ENCODE results near the gene EFTUD2.

The EFTUD2 gene

DNA sequence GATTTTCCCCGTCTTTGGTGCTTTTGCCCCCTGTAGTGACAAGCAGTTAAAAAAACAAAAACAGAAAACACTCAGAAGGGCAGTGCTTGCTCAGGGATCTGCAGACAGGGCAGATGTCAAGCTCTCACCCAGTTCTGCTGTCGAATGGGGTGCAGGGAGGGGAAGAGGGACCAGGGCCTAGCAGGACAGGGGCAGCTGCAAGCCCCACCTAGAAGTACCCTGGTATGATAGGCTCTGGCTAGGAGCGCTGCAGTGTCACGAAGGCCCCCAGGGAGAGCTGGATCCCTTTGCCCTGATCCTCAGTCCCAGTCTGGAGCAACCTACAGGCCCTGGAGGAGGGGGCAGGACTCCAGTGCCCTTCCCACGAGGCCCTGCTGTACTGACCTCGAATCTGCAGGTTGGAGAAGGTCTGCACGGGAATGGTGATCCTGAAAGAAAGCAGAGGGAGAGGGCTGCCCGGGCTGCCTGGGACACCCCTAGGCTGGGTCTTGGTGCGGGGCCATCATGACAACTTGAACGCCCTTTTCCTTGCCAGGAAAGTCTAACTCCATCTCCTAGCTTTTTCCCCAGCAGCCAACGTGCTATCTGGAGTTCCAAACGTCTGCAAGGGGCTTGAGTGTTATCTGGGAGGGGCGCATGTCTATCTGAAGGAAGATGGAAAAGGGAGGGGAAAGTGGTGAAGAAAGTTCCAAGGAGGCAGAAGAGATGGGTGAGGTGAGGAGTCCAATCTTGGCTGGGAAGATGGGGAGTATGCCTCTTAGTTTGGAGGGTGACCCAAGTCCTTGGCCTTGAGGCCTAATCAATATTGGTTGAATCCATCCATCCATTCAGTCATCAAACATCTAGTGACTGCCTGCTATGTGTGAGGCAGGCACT lies 11.2 kb upstream of the EFTUD2 start:
- no peak for DNase-seq (ENCODE audit: low read depth)

DNA sequence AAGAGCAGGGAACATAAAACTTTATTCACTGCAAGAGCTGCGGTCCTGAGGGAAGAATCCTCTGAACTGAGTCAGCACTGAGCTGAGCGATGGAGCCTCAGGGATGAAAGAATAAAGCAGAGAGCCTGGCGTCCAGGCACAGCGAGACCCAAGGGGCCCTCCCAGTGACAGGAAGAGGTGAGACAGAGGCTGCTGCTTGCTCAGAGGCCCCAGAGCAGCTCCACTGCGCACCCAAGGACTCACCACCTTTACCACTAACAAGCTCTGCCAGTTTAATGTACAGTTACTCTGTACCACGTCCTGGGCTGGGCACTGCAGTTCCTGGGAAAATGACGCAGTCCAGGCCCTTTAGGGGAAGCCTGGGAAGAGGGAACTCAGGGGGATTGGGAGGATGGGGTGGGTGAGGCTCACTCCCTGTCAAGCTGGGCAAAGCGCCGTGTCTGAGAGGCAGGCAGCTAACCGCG lies 10.5 kb upstream of the EFTUD2 start:
- DNase-seq (ENCODE audit: low read depth) = no peak

DNA sequence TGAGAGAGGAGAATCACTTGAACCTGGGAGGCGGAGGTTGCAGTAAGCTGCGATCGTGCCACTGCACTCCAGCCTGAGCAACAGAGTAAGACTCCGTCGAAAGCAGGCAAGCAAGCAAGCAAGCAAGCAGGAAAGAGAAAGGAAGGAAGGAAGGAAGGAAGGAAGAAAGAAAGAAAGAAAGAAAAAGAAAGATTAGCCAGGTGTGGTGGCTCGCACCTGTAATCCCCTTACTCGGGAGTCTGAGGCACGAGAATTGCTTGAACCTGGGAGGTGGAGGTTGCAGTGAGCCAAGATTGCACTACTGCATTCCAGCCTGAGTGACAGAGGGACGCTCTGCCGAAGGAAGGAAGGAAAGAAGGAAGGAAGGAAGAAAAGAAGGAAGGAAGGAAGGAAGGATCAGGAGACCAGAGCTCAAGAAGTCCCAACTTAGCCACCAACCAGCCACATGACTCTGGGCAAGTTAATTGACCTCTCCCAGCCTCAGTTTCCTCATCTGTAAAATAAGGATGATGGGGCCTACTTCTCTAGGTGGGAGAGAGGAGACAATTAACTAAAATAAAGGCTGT lies 9.6 kb upstream of the EFTUD2 start:
- DNase-seq (ENCODE audit: low read depth) = no peak

DNA sequence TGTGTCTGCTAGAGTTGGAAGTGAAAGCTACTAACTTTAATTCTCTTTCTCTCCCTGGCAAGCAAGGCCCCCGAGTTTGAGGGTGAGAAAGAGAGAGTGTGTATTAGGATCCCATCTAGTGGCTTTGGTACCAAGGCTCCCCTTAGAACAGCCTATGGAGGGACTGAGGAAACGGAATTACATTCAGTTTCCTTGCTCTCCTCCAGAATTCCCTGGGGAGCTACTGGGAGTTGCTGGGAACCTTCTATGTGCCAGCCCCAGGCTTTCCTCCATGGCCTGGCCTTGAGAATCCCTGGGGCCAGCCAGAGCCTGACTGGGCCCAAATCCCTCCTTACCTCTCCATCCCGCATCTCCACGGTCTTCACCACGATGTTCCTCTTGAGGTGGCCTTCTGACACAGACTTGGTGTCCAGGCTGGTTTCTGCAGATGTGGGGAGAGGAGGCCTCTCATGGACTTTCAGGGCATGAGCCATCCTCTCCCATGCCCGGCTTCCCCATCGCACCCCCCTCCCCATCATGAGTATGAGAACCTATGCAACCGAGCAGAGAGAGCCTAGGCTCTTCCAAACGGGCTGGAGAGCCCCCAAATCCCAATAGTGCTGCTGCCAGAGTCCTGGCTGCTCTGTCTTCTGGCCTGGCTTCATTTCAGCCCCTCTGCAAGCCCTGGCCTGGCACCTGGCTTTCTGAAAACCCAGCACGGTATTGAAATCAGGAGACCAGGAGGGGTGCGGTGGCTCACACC lies 8.7 kb upstream of the EFTUD2 start:
- no peak for DNase-seq (ENCODE audit: low read depth)

DNA sequence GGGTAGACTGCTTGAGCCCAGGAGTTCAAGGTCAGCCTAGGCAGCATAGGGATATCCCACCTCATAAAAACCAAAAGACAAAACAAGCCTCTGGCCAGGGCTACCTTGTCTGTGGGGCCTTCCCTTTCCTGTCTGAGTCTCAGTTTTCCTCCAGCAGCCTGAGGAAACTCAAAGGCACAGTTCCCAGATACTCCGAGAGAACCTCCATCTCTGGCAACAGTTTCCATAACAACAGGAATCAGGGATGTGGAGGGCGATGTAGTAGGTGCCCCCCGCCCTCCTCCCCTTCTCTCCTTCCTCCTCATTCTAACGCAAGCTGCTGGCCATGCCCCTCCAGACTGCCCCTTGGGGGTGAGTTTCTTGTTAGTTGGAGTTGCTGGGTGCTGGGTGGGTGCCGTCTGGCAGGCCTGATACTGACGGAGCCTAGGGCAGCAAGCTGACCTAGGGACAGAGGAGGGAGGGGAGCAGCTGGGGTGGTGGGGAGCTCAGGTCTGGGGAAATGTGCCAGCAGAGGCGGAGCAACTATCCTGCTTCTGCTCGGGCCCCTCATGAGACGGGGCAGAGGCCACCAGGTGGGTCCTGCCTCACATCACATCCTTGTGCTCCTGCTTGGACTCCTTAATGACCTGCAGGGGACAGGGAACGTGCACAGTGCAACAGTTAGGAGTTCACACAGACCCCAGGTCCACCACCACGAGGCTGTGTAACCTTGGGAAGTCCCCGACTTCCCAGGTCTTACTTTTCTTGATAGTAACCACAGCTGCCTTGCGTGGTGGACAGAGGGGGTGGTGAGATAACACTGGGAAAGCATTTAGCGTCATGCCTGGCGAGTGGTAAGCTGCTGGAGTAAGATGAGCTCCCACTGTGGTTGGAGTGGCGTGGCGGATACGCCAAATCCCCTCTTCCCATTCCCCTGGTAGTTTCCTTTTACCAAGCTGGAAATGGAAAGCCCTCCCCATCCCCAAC lies 7.8 kb upstream of the EFTUD2 start:
- no peak for DNase-seq (ENCODE audit: low read depth)

DNA sequence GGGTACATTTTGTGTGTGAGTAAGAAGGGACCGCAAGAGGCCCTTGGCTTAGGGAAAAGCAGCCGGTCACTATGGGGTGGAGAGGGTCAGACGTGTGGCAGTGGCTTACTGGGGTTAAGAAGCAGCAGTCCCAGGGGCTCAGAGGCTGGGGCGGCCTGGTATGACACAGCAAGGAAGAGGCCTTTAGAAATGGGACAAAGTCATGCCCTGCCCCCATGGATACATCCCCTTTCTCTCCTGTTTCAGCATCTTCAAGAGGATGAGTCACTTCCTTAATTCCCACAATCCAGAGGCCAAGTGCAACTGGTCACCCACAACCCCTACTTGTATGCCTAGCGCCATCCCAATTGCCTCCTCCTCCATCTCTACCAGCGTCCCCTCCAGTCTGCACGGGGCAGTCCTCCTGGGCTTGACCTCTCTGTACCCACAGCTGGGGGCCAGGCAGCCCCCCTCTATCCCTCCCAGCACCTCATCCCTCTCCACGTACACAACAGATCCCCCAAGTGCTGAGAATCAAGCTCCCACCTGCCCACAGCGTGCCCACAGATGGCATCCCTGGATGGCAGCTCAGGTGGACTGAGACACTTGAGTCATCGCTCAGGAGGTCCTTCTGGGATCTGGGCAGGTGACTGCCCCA lies 6.9 kb upstream of the EFTUD2 start:
- DNase-seq (ENCODE audit: low read depth) = no peak

DNA sequence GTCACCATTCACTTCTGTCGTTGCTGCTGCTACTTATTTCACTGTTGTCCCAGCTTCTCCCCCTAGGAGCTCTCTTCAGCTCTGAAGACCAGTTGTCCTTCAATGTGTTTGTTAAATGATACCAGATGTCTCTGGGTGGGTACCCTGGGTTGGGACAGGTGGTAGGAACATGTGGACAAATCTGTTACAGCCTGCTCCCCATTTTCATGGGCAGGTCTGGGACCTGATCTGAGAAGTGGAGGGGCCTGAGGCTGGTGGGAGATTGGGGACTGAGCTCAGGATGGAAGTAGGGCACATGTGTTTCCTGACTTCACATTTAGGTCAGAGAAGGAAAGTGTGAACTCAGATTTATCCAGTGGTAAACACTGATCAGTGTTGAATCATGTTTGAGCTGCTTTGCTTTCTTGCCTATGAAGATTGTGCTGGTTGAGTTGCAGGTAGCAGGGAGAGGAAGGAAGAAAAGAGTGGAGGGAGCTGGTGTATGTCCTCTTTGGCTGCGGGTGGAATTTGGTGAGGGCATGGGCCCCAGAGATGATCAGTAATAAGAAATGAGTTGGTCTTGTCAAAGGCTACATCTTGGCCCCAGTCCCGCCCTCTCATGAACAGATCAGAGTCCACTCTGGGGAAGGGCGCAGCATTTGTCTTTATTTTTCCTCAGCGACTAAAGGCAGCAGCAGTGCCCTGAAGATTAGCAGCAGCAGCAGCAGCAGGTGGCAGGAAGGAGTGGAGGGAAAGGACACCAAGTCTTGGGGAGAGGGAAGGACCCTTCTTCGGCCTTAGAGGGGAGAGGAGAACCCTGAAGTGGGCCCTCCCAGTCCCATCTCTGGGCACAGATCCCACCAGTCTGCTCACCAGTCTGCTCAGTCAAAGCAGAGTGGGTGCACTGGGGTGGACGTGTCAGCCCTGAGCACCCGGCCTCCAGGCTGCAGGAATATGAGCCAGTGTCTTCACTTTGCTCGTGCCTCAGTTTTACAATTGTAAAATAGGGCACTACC lies 6.1 kb upstream of the EFTUD2 start:
- DNase-seq (ENCODE audit: low read depth) = no peak

DNA sequence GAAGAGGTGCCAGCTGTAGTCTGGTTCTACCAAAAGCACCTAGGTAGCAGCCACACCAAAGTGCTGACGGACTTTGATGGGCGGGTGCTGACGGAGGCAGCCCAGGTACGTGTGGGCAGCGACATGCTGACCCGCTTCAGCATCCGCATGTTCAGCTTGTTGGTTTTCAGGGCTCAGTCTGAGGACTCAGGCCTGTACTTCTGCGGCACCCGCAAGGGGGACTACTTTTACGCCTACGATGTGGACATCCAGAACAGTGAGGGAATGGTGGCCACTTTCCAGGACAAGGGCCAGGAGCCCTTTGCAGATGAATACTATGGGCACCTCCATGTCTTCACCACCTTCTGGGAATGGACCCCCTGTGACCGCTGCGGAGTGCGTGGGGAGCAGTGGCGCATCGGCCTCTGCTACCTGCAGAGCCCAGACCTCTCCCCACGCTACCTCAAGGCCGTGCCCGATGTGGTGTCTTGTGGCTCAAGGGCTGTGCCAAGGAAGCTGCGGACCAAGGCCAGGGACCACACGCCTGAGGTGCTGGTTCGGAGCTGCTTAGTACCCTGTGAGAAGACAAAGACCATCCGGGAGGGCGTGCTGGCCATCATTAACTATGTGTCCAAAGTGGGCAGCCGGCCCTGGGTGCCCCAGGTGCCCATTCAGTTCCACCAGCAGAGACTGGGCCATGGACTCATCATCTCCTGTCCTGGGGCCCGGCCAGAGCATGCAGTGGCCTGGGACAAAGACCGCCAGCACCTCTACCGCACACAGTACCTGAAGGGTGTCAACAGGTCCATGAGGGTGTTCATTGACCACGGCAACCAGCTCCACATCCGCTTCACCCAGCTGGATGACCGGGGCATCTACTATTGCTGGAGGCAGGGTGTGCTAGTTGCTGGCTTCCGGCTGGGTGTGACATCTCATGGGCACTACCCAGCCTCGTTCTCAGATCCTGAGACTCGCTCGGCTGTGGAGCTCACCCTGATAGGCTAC lies 5.0 kb upstream of the EFTUD2 start:
- no peak for DNase-seq (ENCODE audit: low read depth)

DNA sequence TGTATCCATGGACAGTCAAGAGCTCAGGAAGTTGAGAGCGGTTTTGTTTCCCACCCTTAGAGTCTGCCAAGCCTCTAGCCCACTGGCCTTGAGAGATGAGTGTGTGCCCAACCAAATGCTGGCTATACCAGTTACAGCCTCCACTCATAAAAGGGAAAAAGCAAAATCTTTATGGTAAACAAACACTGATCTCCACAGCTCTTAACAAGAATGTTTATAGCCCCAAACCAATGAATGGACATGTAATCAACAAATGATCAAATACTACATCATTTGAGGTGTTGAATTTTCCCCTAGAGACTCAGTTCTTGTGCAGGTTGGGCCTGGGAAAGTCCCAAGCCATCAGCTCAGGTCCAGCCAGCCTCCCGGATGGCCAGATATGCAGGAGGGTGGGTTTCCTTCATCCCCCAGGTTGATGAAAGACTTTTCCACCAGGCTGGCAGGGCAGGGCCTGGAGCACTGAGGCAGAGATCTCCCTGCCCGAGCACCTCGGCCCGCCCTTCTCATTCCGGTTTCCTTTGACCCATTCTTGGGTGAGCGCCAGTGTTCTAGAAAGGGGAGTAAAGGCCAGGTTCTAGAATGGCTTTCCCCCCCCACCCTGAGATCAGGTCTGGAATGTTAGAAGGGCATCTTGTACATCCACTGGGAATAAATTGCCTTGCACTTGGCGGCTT lies 3.9 kb upstream of the EFTUD2 start:
- DNase-seq (ENCODE audit: low read depth) = no peak

DNA sequence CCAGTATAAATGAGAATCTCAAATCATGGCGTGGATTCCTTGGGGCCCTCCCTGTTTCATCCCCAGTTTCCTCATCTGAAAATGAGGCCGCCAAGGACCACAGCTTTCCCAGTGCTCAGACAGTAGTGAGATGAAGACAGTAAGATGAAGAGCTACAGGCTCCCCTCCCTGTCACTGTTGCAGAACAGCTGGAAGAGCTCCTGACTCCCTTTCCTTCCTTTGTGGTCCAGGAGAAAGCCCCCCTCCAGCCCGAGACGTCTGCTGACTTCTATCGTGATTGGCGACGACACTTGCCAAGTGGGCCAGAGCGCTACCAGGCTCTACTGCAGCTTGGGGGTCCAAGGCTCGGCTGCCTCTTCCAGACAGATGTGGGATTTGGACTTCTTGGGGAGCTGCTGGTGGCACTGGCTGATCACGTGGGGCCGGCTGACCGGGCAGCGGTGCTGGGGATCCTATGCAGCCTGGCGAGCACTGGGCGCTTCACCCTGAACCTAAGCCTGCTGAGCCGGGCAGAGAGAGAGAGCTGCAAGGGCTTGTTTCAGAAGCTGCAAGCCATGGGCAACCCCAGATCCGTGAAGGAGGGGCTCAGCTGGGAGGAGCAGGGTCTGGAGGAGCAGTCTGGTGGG lies 3.0 kb upstream of the EFTUD2 start:
- DNase-seq (ENCODE audit: low read depth) = no peak

DNA sequence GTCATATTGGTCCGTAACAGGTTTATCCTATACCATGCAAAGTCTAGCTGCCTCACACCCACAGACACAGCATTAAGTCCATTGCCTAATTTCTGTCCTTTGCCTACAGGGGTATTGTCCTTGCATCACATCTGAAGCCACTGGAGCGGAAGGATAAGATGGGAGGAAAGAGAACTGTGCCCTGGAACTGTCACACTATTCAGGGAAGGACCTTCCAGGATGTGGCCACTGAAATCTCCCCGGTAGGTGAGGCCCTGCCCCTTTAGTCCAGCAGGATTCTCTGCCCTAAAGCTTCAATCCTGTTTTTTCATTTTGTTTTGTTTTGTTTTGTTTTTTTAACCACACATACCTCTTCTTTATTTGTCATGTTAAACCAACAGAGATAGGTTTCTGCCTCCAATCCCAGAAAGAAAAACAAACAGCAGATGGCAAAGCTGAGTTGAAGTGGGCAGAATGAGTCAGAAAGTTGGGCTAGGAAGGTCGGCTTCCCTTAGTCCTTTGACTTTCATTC lies 2.2 kb upstream of the EFTUD2 start:
- DNase-seq (ENCODE audit: low read depth) = no peak

DNA sequence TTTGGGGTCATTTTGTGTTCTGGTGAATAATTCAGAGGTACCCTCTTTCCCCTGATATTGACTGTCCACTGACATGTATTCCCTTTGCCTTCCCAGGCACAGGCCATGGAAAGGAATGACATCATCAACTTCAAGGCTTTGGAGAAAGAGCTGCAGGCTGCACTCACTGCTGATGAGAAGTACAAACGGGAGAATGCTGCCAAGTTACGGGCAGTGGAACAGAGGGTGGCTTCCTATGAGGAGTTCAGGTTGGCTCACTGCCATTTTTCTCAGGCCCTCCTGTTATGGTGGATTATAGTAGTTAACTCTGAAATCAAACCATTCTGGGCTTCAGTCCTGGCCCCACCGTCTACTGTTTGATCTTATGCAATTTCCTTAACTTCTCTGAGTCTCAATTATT lies 1.6 kb upstream of the EFTUD2 start:
- DNase-seq (ENCODE audit: low read depth) = no peak

DNA sequence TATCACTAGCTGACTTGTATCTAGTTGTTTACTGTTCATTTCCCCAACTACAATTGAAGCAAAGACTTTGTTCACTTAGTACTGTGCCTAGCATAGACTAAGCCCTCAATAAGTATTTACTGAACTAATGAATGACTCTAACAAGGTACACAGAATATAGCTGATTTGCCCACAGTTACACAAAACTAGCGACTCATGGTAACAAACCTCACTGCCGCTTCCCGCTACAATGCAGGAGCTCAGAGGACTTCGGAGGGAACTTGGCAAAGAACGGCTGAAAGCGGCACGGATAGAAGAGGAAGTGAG lies 524 bp downstream of the EFTUD2 start:
- no peak for DNase-seq (ENCODE audit: low read depth)

DNA sequence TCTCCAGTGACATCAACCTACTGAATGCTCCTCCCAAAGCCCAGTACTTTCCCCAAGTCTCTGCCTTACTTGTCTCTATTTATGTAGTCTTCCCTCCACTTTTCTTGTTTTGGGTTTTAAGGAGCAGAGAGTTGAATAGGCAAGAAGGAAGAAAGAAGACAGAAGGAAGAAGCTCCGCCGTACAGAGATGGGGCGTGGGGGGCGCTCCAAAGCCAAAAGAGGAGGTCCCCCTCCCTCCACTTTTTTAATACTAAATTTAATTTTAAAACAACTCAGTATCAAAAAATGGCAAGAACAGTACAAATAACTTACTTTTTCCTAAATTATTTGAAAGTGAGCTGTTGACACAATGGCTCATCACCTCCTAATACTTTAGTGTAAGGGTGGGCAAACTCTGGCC lies 4.6 kb downstream of the EFTUD2 start:
- DNase-seq (ENCODE audit: low read depth) = no peak

DNA sequence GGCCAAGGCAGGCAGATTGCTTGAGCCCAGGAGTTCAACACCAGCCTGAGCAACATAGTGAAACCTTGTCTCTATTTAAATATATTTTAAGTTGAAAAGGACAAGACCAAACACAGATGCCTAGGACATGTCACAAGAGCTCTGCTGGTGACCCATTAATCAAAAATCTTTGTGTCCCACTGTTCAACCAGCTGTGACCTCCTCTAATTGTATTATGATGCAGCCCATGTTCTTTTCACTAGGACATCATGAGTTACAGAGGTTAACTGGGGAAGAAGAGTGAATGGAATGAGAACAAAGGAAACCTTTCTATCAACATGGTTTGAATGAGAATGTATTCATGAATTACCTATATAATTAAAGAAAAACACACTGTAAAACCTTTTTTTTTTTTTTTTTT lies 7.0 kb downstream of the EFTUD2 start:
- no peak for DNase-seq (ENCODE audit: low read depth)

DNA sequence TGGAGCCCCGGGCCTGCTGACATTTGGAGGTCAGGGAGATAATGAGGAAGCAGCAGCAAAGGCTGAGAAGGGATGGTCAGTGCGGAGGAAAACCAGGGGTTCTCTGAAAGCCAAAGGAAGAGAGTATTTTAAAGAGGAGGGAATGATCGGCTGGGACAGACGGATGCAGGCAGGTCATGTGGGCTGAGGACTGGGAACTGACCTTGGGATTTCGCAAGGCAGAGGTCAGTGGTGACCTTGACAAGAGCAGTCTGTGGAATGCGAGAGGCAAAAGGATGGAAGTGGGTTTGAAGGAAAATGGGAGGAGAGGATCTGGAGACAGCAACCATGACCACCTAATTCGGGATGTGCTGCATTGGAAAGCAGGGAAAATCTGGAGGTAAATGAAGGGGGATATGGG lies 10.2 kb downstream of the EFTUD2 start:
- DNase-seq (ENCODE audit: low read depth) = no peak

Measured in stimulated activated CD8-positive, alpha-beta memory T cell treated with anti-CD3 and anti-CD28 coated beads, Interleukin-12 subunit alpha, Interleukin-12 subunit beta, amount 100 ng/mL, for 1 hour (primary cell).